ENCODE results near the gene CES2. TPM values are rescaled to one million over a fixed set of nuclear protein-coding genes. Genes with fewer than 3 reads are reported as not detected.
"Not testable (repeated sequence)": the region's sequence is repeated elsewhere in the genome, so short reads cannot be mapped to it uniquely, and the experiment has no call there.

The CES2 gene
- total and polyA plus RNA-seq, 5 experiments from 2014 or later = 21.1 to 62.7 (median 31.2) TPM

GRCh38 chr16:66947302-66948065 lies 12.2 kb downstream of the CES2 start:
- Mint-ChIP-seq H3K4me3 (peak overlapping the region; percentile 87 to 95 (median 92)), H3K4me1 (peaks cover 14 to 24% (median 15%) of the 10 kb centered on the region in 4 donors), H3K9me3 (peaks cover 0 to 1% (median 0%) of the 10 kb centered on the region in 9 donors), H3K36me3 (peaks cover 0 to 8% (median 5%) of the 10 kb centered on the region in 3 donors), H3K27ac (peak overlapping the region in 8 of 10 donors; percentile 5 to 68 (median 37)), H3K27me3 (peaks cover 16 to 36% (median 22%) of the 10 kb centered on the region in 5 donors)
- POLR2A ChIA-PET = interaction anchor here (1.1 kb wide), 1 partner anchor 211 kb away, joined by 3 read pairs; no protein-coding TSS in a partner anchor
- ATAC-seq (peak; percentile 84 to 88), DNase-seq (peak; percentile 62 to 91 (median 82))

- H3K27ac Mint-ChIP-seq = peak overlapping the region in 3 of 10 donors; percentile 22 to 77 (median 64)
- DNase-seq = peak in 4 of 10 donors; percentile 11 to 57 (median 26)
- peaks cover 0 to 5% (median under 1%) of the 10 kb centered on the region in 3 donors for H3K36me3 Mint-ChIP-seq
- peak; percentile 25 to 40 for ATAC-seq
- H3K4me1 Mint-ChIP-seq = peaks cover 14 to 24% (median 15%) of the 10 kb centered on the region in 4 donors
- POLR2A ChIA-PET = interaction anchor here (1.1 kb wide), 1 partner anchor 211 kb away, joined by 3 read pairs; no protein-coding TSS in a partner anchor
- H3K27me3 Mint-ChIP-seq = peaks cover 20 to 44% (median 27%) of the 10 kb centered on the region in 5 donors
- H3K9me3 Mint-ChIP-seq = peaks cover 0 to 1% (median 0%) of the 10 kb centered on the region in 9 donors
- peak overlapping the region; percentile 87 to 95 (median 92) for H3K4me3 Mint-ChIP-seq
These were observed 13.0 kb downstream of the CES2 start for GRCh38 chr16:66948134-66948836.

- Mint-ChIP-seq H3K4me3 (peak overlapping the region; percentile 87 to 95 (median 92)), H3K9me3 (peaks cover 0 to 1% (median 0%) of the 10 kb centered on the region in 9 donors), H3K27ac (peak overlapping the region in 2 of 10 donors; percentile 22 to 64), H3K4me1 (peaks cover 14 to 25% (median 15%) of the 10 kb centered on the region in 4 donors), H3K36me3 (peaks cover 0 to 5% (median 0%) of the 10 kb centered on the region in 3 donors), H3K27me3 (peaks cover 21 to 50% (median 28%) of the 10 kb centered on the region in 5 donors)
- ATAC-seq (no peak), DNase-seq (peak in 1 of 10 donors; percentile 12)
- POLR2A ChIA-PET = interaction anchor here (0.6 kb wide), 1 partner anchor 74 kb away, joined by 9 read pairs; no protein-coding TSS in a partner anchor
These were observed 13.5 kb downstream of the CES2 start for GRCh38 chr16:66948837-66949225.

- peaks cover 24 to 56% (median 32%) of the 10 kb centered on the region in 5 donors for H3K27me3 Mint-ChIP-seq
- ATAC-seq (no peak), DNase-seq (no peak)
- H3K36me3 Mint-ChIP-seq = peaks cover 0 to 5% (median 0%) of the 10 kb centered on the region in 3 donors
- peak overlapping the region in 8 of 10 donors; percentile 28 to 95 (median 60) for H3K4me3 Mint-ChIP-seq
- no peak overlapping the region for H3K27ac Mint-ChIP-seq
- POLR2A ChIA-PET = interaction anchor here (0.6 kb wide), 1 partner anchor 73 kb away, joined by 9 read pairs; no protein-coding TSS in a partner anchor
- peaks cover 14 to 29% (median 16%) of the 10 kb centered on the region in 4 donors for H3K4me1 Mint-ChIP-seq
- peaks cover 0 to 1% (median 0%) of the 10 kb centered on the region in 9 donors for H3K9me3 Mint-ChIP-seq
These were observed 14.2 kb downstream of the CES2 start for GRCh38 chr16:66949472-66949871.

- DNase-seq (no peak), ATAC-seq (no peak)
- H3K27me3 Mint-ChIP-seq = peaks cover 24 to 56% (median 32%) of the 10 kb centered on the region in 5 donors
- H3K36me3 Mint-ChIP-seq = peaks cover 0 to 5% (median 0%) of the 10 kb centered on the region in 3 donors
- H3K9me3 Mint-ChIP-seq = peaks cover 0 to 1% (median 0%) of the 10 kb centered on the region in 9 donors
- H3K27ac Mint-ChIP-seq = no peak overlapping the region
- H3K4me1 Mint-ChIP-seq = peaks cover 14 to 29% (median 16%) of the 10 kb centered on the region in 4 donors
- POLR2A ChIA-PET = no interaction called here
- H3K4me3 Mint-ChIP-seq = no peak overlapping the region
These were observed 15.1 kb downstream of the CES2 start for GRCh38 chr16:66950437-66950836.

- peaks cover 24 to 56% (median 32%) of the 10 kb centered on the region in 5 donors for H3K27me3 Mint-ChIP-seq
- H3K4me3 Mint-ChIP-seq = no peak overlapping the region
- peaks cover 0 to 1% (median 0%) of the 10 kb centered on the region in 9 donors for H3K9me3 Mint-ChIP-seq
- POLR2A ChIA-PET = no interaction called here
- peaks cover 14 to 29% (median 16%) of the 10 kb centered on the region in 4 donors for H3K4me1 Mint-ChIP-seq
- no peak overlapping the region for H3K27ac Mint-ChIP-seq
- no peak for DNase-seq
- peaks cover 0 to 5% (median 0%) of the 10 kb centered on the region in 3 donors for H3K36me3 Mint-ChIP-seq
- ATAC-seq = no peak
These were observed 15.9 kb downstream of the CES2 start for GRCh38 chr16:66950971-66951790.

GRCh38 chr16:66952430-66953110 lies 17.3 kb downstream of the CES2 start:
- peaks cover 25 to 56% (median 31%) of the 10 kb centered on the region in 5 donors for H3K27me3 Mint-ChIP-seq
- DNase-seq (no peak), ATAC-seq (no peak)
- POLR2A ChIA-PET = interaction anchor here (0.7 kb wide), 1 partner anchor 9 kb away, joined by 3 read pairs; no protein-coding TSS in a partner anchor
- H3K36me3 Mint-ChIP-seq = peaks cover 0 to 5% (median 0%) of the 10 kb centered on the region in 3 donors
- peaks cover 0 to 1% (median 0%) of the 10 kb centered on the region in 9 donors for H3K9me3 Mint-ChIP-seq
- peaks cover 8 to 21% (median 11%) of the 10 kb centered on the region in 4 donors for H3K4me1 Mint-ChIP-seq
- H3K4me3 Mint-ChIP-seq = no peak overlapping the region
- H3K27ac Mint-ChIP-seq = no peak overlapping the region

- Mint-ChIP-seq H3K4me3 (no peak overlapping the region), H3K27me3 (peaks cover 25 to 56% (median 37%) of the 10 kb centered on the region in 5 donors), H3K9me3 (peaks cover 0 to 1% (median 0%) of the 10 kb centered on the region in 9 donors), H3K27ac (peak overlapping the region in 1 of 10 donors; percentile 41), H3K36me3 (peaks cover 0 to 5% (median 0%) of the 10 kb centered on the region in 3 donors), H3K4me1 (peaks cover 7 to 13% (median 8%) of the 10 kb centered on the region in 4 donors)
- ATAC-seq (no peak), DNase-seq (no peak)
- POLR2A ChIA-PET = interaction anchor here (1.3 kb wide), 1 partner anchor 20 kb away, joined by 3 read pairs; the partner anchor contains the start of gene CIAO2B
These were observed 18.3 kb downstream of the CES2 start for GRCh38 chr16:66953462-66954096.

- Mint-ChIP-seq H3K9me3 (peaks cover 0 to 1% (median 0%) of the 10 kb centered on the region in 9 donors), H3K27me3 (peaks cover 23 to 50% (median 37%) of the 10 kb centered on the region in 5 donors), H3K27ac (peak overlapping the region in 2 of 10 donors; percentile 41 to 59), H3K36me3 (peaks cover 0 to 5% (median 0%) of the 10 kb centered on the region in 3 donors), H3K4me3 (no peak overlapping the region), H3K4me1 (peaks cover 10 to 13% (median 10%) of the 10 kb centered on the region in 4 donors)
- POLR2A ChIA-PET = interaction anchor here (1.3 kb wide), 1 partner anchor 20 kb away, joined by 3 read pairs; the partner anchor contains the start of gene CIAO2B
- DNase-seq = peak; percentile 49 to 81 (median 68)
- peak; percentile 85 to 99 for ATAC-seq
These were observed 18.9 kb downstream of the CES2 start for GRCh38 chr16:66954097-66954659.

- H3K4me3 Mint-ChIP-seq, H3K9me3 Mint-ChIP-seq, H3K36me3 Mint-ChIP-seq, H3K27ac Mint-ChIP-seq, DNase-seq, ATAC-seq, POLR2A ChIA-PET: not testable (repeated sequence)
- peaks cover 8 to 16% (median 12%) of the 10 kb centered on the region in 4 donors for H3K4me1 Mint-ChIP-seq
- peaks cover 18 to 36% (median 30%) of the 10 kb centered on the region in 5 donors for H3K27me3 Mint-ChIP-seq
These were observed 20.2 kb downstream of the CES2 start for GRCh38 chr16:66955363-66956153.
